MM.1S (cell line): ENCODE measurements around the gene AP3B1.

ENCODE experiments used
- DNase-seq: peaks from one replicate; pipeline ENCODE4 v3.0.0-alpha.2; 2015
- H2AFZ ChIP-seq: fragments of 300-600 bp; sonication (generic); 2 replicates; pipeline ENCODE4 v1.6.0; 2016; ENCODE audit warnings: antibody characterized with exemption, low read length
- H3F3A ChIP-seq: fragments of 300-600 bp; sonication (generic); 2 replicates; pipeline ENCODE4 v1.6.1; 2016; ENCODE audit warnings: mild to moderate bottlenecking, antibody characterized with exemption, low read length, moderate library complexity, mixed read lengths; ENCODE audit not compliant: insufficient read depth
- H3K27ac ChIP-seq: fragments of 300-600 bp; sonication (generic); 2 replicates; pipeline ENCODE4 v1.5.1; 2016; ENCODE audit warnings: mild to moderate bottlenecking, low read length
- H3K27me3 ChIP-seq: fragments of 300-600 bp; sonication (generic); replicated peaks from 2 replicates; pipeline ENCODE4 v1.6.0; 2016; ENCODE audit warnings: low read length; ENCODE audit not compliant: insufficient read depth
- H3K36me3 ChIP-seq: fragments of 300-600 bp; sonication (generic); replicated peaks from 2 replicates; pipeline ENCODE4 v1.6.1; 2016; ENCODE audit warnings: mild to moderate bottlenecking, low read length, mixed read lengths; ENCODE audit not compliant: insufficient read depth
- H3K4me1 ChIP-seq: fragments of 300-600 bp; sonication (generic); 2 replicates; pipeline ENCODE4 v1.6.1; 2016; ENCODE audit warnings: low read length, mixed read lengths
- H3K4me2 ChIP-seq: fragments of 300-600 bp; sonication (generic); 2 replicates; pipeline ENCODE4 v1.6.0; 2016; ENCODE audit warnings: low read depth, low read length
- H3K4me3 ChIP-seq: fragments of 300-600 bp; sonication (generic); 2 replicates; pipeline ENCODE4 v1.5.1; 2016; ENCODE audit warnings: low read length, mixed read lengths
- H3K79me2 ChIP-seq: fragments of 300-600 bp; sonication (generic); 2 replicates; pipeline ENCODE4 v1.6.1; 2016; ENCODE audit warnings: mixed run types, low read length, mixed read lengths
- H3K9ac ChIP-seq: fragments of 300-600 bp; sonication (generic); 2 replicates; pipeline ENCODE4 v1.6.1; 2016; ENCODE audit warnings: low read length, mixed read lengths
- H3K9me2 ChIP-seq: fragments of 300-600 bp; sonication (generic); replicated peaks from 2 replicates; pipeline ENCODE4 v1.6.1; 2016; ENCODE audit warnings: mild to moderate bottlenecking, low read length, mixed read lengths; ENCODE audit not compliant: insufficient read depth
- H3K9me3 ChIP-seq: fragments of 300-600 bp; sonication (generic); replicated peaks from 2 replicates; pipeline ENCODE4 v1.6.1; 2016; ENCODE audit warnings: mild to moderate bottlenecking, low read length, mixed read lengths; ENCODE audit not compliant: insufficient read depth
- H4K20me1 ChIP-seq: fragments of 300-600 bp; sonication (generic); 2 replicates; pipeline ENCODE4 v1.6.1; 2016; ENCODE audit warnings: mild to moderate bottlenecking, low read length, moderate library complexity, mixed read lengths; ENCODE audit not compliant: insufficient read depth
- EZH2 ChIP-seq: fragments of 300-600 bp; sonication (generic); optimal IDR thresholded peaks from 2 replicates; pipeline ENCODE3; 2017; ENCODE audit warnings: low read depth, mild to moderate bottlenecking, antibody characterized with exemption, low read length, mixed read lengths
- EZH2phosphoT487 ChIP-seq: fragments of 300-600 bp; sonication (generic); IDR thresholded peaks from 2 replicates; pipeline ENCODE4 v1.6.1; 2018; ENCODE audit warnings: antibody characterized with exemption, low read length
- TF ChIP-seq, protein P1 (sequence below): fragments of 300-600 bp; sonication (generic); IDR thresholded peaks from 2 replicates; pipeline ENCODE4 v1.5.1; 2016; ENCODE audit warnings: antibody characterized with exemption, low read length, mixed read lengths

The AP3B1 gene

GRCh38 chr5:78320401-78320800, 25.9 kb upstream of the AP3B1 start:
- H3F3A ChIP-seq = no peaks in the 10 kb centered on the region
- peak; percentile 25 for DNase-seq
- no peaks in the 10 kb centered on the region for H3K9me3 ChIP-seq

DNA sequence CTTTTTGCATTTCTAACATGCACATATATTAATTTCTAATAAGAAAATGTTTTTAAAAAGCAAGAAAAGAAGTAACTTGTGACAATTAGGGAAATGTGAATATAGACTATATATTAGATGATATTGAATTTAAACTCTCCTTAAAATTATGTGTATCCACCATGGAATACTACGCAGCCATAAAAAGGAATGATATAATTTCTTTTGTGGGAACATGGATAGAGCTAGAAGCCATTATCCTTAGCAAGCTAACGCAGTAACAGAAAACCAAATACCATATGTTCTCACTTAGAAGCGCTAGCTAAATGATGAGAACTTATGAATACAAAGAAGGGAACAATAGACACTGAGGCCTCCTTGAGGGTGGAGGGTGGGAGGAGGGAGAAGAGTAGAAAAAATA, 23.8 kb upstream of the AP3B1 start:
- Histone ChIP-seq H3K79me2 (no peaks in the 10 kb centered on the region), H3K9me2 (no peaks in the 10 kb centered on the region), H4K20me1 (no peaks in the 10 kb centered on the region), H3K4me2 (no peak overlapping the region), H3K9me3 (no peaks in the 10 kb centered on the region), H3F3A (no peaks in the 10 kb centered on the region), H3K27ac (no peak overlapping the region), H3K27me3 (no peaks in the 10 kb centered on the region), H3K4me3 (no peak overlapping the region), H3K4me1 (no peaks in the 10 kb centered on the region), H3K36me3 (no peaks in the 10 kb centered on the region), H3K9ac (no peak overlapping the region), H2AFZ (no peak overlapping the region)
- DNase-seq = no peak
- TF ChIP-seq, protein P1, sequence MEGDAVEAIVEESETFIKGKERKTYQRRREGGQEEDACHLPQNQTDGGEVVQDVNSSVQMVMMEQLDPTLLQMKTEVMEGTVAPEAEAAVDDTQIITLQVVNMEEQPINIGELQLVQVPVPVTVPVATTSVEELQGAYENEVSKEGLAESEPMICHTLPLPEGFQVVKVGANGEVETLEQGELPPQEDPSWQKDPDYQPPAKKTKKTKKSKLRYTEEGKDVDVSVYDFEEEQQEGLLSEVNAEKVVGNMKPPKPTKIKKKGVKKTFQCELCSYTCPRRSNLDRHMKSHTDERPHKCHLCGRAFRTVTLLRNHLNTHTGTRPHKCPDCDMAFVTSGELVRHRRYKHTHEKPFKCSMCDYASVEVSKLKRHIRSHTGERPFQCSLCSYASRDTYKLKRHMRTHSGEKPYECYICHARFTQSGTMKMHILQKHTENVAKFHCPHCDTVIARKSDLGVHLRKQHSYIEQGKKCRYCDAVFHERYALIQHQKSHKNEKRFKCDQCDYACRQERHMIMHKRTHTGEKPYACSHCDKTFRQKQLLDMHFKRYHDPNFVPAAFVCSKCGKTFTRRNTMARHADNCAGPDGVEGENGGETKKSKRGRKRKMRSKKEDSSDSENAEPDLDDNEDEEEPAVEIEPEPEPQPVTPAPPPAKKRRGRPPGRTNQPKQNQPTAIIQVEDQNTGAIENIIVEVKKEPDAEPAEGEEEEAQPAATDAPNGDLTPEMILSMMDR = no peak
- TF ChIP-seq EZH2phosphoT487 = no peak
- no peak for TF ChIP-seq EZH2

More at GRCh38 chr5:78320401-78320800, 25.9 kb upstream of the AP3B1 start:
- TF ChIP-seq EZH2phosphoT487 (no peak), EZH2 (no peak)
- TF ChIP-seq, protein P1 = peak; percentile 53
- Histone ChIP-seq H3K79me2 (no peaks in the 10 kb centered on the region), H3K4me3 (no peak overlapping the region), H3K4me2 (no peak overlapping the region), H2AFZ (no peak overlapping the region), H3K36me3 (no peaks in the 10 kb centered on the region), H3K27ac (no peak overlapping the region), H4K20me1 (no peaks in the 10 kb centered on the region), H3K4me1 (no peaks in the 10 kb centered on the region), H3K27me3 (no peaks in the 10 kb centered on the region), H3K9me2 (no peaks in the 10 kb centered on the region), H3K9ac (no peak overlapping the region)

DNA sequence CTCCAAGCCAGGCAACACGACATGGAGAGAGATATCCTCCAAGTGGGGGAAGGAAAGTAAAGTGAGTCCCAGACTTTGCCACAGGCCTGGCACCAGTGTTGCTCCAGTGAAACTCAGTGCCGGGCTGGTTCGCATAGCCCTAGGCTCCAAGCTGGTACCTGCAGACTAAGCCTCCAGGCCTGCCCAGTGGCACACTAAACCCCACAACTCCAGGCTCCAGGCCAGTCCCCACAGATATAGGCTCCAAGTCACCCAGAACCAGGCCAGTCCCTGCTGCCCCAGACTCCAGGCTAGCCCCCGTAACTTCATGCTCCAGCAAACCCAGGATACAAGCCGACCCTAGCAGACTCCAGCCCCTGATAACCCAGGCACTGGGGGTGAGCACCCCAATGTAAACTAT, 23.0 kb upstream of the AP3B1 start:
- Histone ChIP-seq H2AFZ (0 out of 2 replicates have a peak overlapping the region, but pooled peaks have one; percentile 11), H3K4me1 (no peaks in the 10 kb centered on the region), H3K27ac (no peak overlapping the region), H3K36me3 (no peaks in the 10 kb centered on the region), H3K4me2 (no peak overlapping the region), H3K27me3 (no peaks in the 10 kb centered on the region), H3K9me2 (no peaks in the 10 kb centered on the region), H3K79me2 (no peaks in the 10 kb centered on the region), H3K9ac (no peak overlapping the region), H3F3A (no peaks in the 10 kb centered on the region), H4K20me1 (no peaks in the 10 kb centered on the region), H3K9me3 (no peaks in the 10 kb centered on the region), H3K4me3 (no peak overlapping the region)
- DNase-seq = no peak
- no peak for TF ChIP-seq EZH2phosphoT487
- TF ChIP-seq EZH2 = no peak
- TF ChIP-seq, protein P1 = no peak
